Gastrocnemius medialis (tissue), 4 donors: Measurements from ENCODE around the gene PSMG4. TPM values are rescaled to one million over a fixed set of nuclear protein-coding genes. Genes with fewer than 3 reads are reported as not detected.

ENCODE experiments used
- ATAC-seq, 2 donors: fragments of 150-250 bp; one replicate each; pipeline ENCODE4 v1.9.1; 2016
- DNase-seq, 2 donors: peaks; one replicate each; pipeline ENCODE4 v3.0.0-alpha.2; 2019
- H3K27ac ChIP-seq, 4 donors: fragments of 200-600 bp; sonication (generic); 1 replicate in 1 of 4; 2 replicates in 3 of 4; pipeline ENCODE4 v1.5.1; 2016 to 2018; ENCODE audit warnings: mild to moderate bottlenecking in 2 of 4, moderate library complexity in 1 of 4
- H3K27me3 ChIP-seq, 3 donors: fragments of 200-600 bp; sonication (generic) in 2 of 3; 1 replicate in 1 of 3; 2 replicates in 2 of 3; pipeline versions ENCODE4 v1.5.1 to v1.6.0; 2016 to 2019; ENCODE audit warnings: mild to moderate bottlenecking in 1 of 3, moderate library complexity in 1 of 3
- H3K36me3 ChIP-seq, 2 donors: fragments of 200-600 bp; sonication (generic) in 1 of 2; one replicate each; pipeline ENCODE4 v1.5.1; 2017 to 2018
- H3K4me1 ChIP-seq, 2 donors: fragments of 200-600 bp; sonication (generic) in 1 of 2; one replicate each; pipeline ENCODE4 v1.5.1; 2016 to 2017; ENCODE audit warnings: mild to moderate bottlenecking in 2 of 2
- H3K4me3 ChIP-seq, 4 donors: fragments of 200-600 bp; sonication (generic) in 3 of 4; 1 replicate in 1 of 4; 2 replicates in 3 of 4; pipeline ENCODE4 v1.5.1; 2016 to 2019; ENCODE audit warnings: mild to moderate bottlenecking in 2 of 4
- H3K9me3 ChIP-seq, 3 donors: fragments of 200-600 bp; sonication (generic) in 2 of 3; 1 replicate in 1 of 3; 2 replicates in 2 of 3; pipeline ENCODE4 v1.5.1; 2016 to 2019
- CTCF ChIP-seq, 5 experiments: fragments of 450-650 bp in 3 of 5; fragments of 200-600 bp in 2 of 5; sonication (generic) in 2 of 5; IDR thresholded peaks in 4 of 5; conservative IDR thresholded peaks in 1 of 5; 1 replicate in 4 of 5; 2 replicates in 1 of 5; pipeline ENCODE4 v1.5.1; 2016 to 2019; ENCODE audit warnings: antibody characterized with exemption in 5 of 5, mild to moderate bottlenecking in 3 of 5, moderate library complexity in 3 of 5
- POLR2A ChIP-seq, 2 donors: fragments of 450-650 bp; IDR thresholded peaks; one replicate each; pipeline ENCODE4 v1.6.1; 2017; ENCODE audit warnings: antibody characterized with exemption in 2 of 2, mild to moderate bottlenecking in 2 of 2, moderate library complexity in 2 of 2
- in situ Hi-C, 4 donors: fragments of 200-750 bp; cut with MboI; loops; one replicate each; pipeline versions ENCODE4 v1.15.0 to v1.8.0; 2017; ENCODE audit warnings: low sequenced_read_pairs in 4 of 4
- intact Hi-C: fragments of 100-400 bp; cut with DNase I; formaldehyde crosslinking; loops from one replicate; pipeline ENCODE4 v1.15.1; 2023; ENCODE audit warnings: low total_unique reads
- total RNA-seq, 4 donors: library from RNA; depleted of rRNA; stranded (reverse); fragments of >200 nt; gene quantifications; one replicate each; pipeline versions ENCODE4 v1.1.0 to v1.2.3, GENCODE V29; 2016

PSMG4 gene
- total RNA-seq, 4 donors from 2014 or later = 16.4 to 27.6 (median 22.0) TPM

GRCh38 chr6:3267162-3267561 lies 8.4 kb downstream of the PSMG4 start:
- Histone ChIP-seq H3K9me3 (no peaks in the 10 kb centered on the region), H3K4me3 (no peak overlapping the region), H3K4me1 (peaks cover 7 to 14% of the 10 kb centered on the region in 2 donors), H3K27me3 (no peaks in the 10 kb centered on the region), H3K36me3 (peaks cover 0 to 27% of the 10 kb centered on the region in 2 donors), H3K27ac (no peak overlapping the region)
- intact Hi-C loops = no loop called here
- ATAC-seq = no peak
- TF ChIP-seq POLR2A (IDR thresholded peaks at IDR 0.05) (no peak), CTCF (IDR thresholded peaks at IDR 0.05 in 4 of 5, conservative IDR thresholded peaks at IDR 0.05 in 1 of 5) (no peak)
- no peak for DNase-seq
- in situ Hi-C loops = loop anchor here in 2 of 4 donors (25.0 kb wide), 2 partner anchors 280 to 745 kb away; partner anchors contain the start of gene NQO2 (in 1 of the 2)

GRCh38 chr6:3268680-3269079 lies 9.9 kb downstream of the PSMG4 start:
- H3K27ac ChIP-seq = no peak overlapping the region
- intact Hi-C loops (no loop called here), in situ Hi-C loops (loop anchor here in 2 of 4 donors (25.0 kb wide), 2 partner anchors 281 to 744 kb away; partner anchors contain the start of gene NQO2 (in 1 of the 2))
- DNase-seq (no peak), ATAC-seq (no peak)
- TF ChIP-seq POLR2A (IDR thresholded peaks at IDR 0.05) = no peak
- no peak for TF ChIP-seq CTCF (IDR thresholded peaks at IDR 0.05 in 4 of 5, conservative IDR thresholded peaks at IDR 0.05 in 1 of 5)
- H3K36me3 ChIP-seq = peaks cover 0 to 30% of the 10 kb centered on the region in 2 donors
- no peak overlapping the region for H3K4me3 ChIP-seq
- H3K27me3 ChIP-seq = no peaks in the 10 kb centered on the region
- H3K9me3 ChIP-seq = no peaks in the 10 kb centered on the region
- H3K4me1 ChIP-seq = peaks cover 0 to under 1% of the 10 kb centered on the region in 2 donors

GRCh38 chr6:3269281-3269975 lies 10.7 kb downstream of the PSMG4 start:
- Histone ChIP-seq H3K9me3 (no peaks in the 10 kb centered on the region), H3K36me3 (peaks cover 0 to 27% of the 10 kb centered on the region in 2 donors), H3K27ac (no peak overlapping the region), H3K4me3 (no peak overlapping the region), H3K4me1 (no peaks in the 10 kb centered on the region), H3K27me3 (no peaks in the 10 kb centered on the region)
- no peak for ATAC-seq
- intact Hi-C loops (no loop called here), in situ Hi-C loops (loop anchor here in 2 of 4 donors (25.0 kb wide), 2 partner anchors 282 to 743 kb away; partner anchors contain the start of gene NQO2 (in 1 of the 2))
- TF ChIP-seq POLR2A (IDR thresholded peaks at IDR 0.05) (no peak), CTCF (IDR thresholded peaks at IDR 0.05 in 4 of 5, conservative IDR thresholded peaks at IDR 0.05 in 1 of 5) (no peak)
- no peak for DNase-seq

GRCh38 chr6:3270258-3270657 lies 11.5 kb downstream of the PSMG4 start:
- Histone ChIP-seq H3K27ac (no peak overlapping the region), H3K27me3 (no peaks in the 10 kb centered on the region), H3K4me1 (no peaks in the 10 kb centered on the region), H3K4me3 (no peak overlapping the region), H3K36me3 (peaks cover 0 to 27% of the 10 kb centered on the region in 2 donors), H3K9me3 (no peaks in the 10 kb centered on the region)
- intact Hi-C loops (loop anchor here (10.0 kb wide), 1 partner anchor 735 kb away; no protein-coding TSS in a partner anchor), in situ Hi-C loops (loop anchor here in 3 of 4 donors (10.0 to 25.0 kb wide), 3 partner anchors 283 to 742 kb away; partner anchors contain the start of gene NQO2 (in 1 of the 3))
- TF ChIP-seq CTCF (IDR thresholded peaks at IDR 0.05 in 4 of 5, conservative IDR thresholded peaks at IDR 0.05 in 1 of 5) = no peak
- no peak for TF ChIP-seq POLR2A (IDR thresholded peaks at IDR 0.05)
- DNase-seq (no peak), ATAC-seq (no peak)
